Gastrocnemius medialis (tissue), 4 donors: ENCODE results near the gene SPTAN1. TPM values are rescaled to one million over a fixed set of nuclear protein-coding genes. Genes with fewer than 3 reads are reported as not detected.

Experiments
- ATAC-seq, 2 donors: fragments of 150-250 bp; one replicate each; pipeline ENCODE4 v1.9.1; 2016
- DNase-seq, 2 donors: peaks; one replicate each; pipeline ENCODE4 v3.0.0-alpha.2; 2019
- H3K27ac ChIP-seq, 4 donors: fragments of 200-600 bp; sonication (generic); 1 replicate in 1 of 4; 2 replicates in 3 of 4; pipeline ENCODE4 v1.5.1; 2016 to 2018; ENCODE audit warnings: mild to moderate bottlenecking in 2 of 4, moderate library complexity in 1 of 4
- H3K27me3 ChIP-seq, 3 donors: fragments of 200-600 bp; sonication (generic) in 2 of 3; 1 replicate in 1 of 3; 2 replicates in 2 of 3; pipeline versions ENCODE4 v1.5.1 to v1.6.0; 2016 to 2019; ENCODE audit warnings: mild to moderate bottlenecking in 1 of 3, moderate library complexity in 1 of 3
- H3K36me3 ChIP-seq, 2 donors: fragments of 200-600 bp; sonication (generic) in 1 of 2; one replicate each; pipeline ENCODE4 v1.5.1; 2017 to 2018
- H3K4me1 ChIP-seq, 2 donors: fragments of 200-600 bp; sonication (generic) in 1 of 2; one replicate each; pipeline ENCODE4 v1.5.1; 2016 to 2017; ENCODE audit warnings: mild to moderate bottlenecking in 2 of 2
- H3K4me3 ChIP-seq, 4 donors: fragments of 200-600 bp; sonication (generic) in 3 of 4; 1 replicate in 1 of 4; 2 replicates in 3 of 4; pipeline ENCODE4 v1.5.1; 2016 to 2019; ENCODE audit warnings: mild to moderate bottlenecking in 2 of 4
- H3K9me3 ChIP-seq, 3 donors: fragments of 200-600 bp; sonication (generic) in 2 of 3; 1 replicate in 1 of 3; 2 replicates in 2 of 3; pipeline ENCODE4 v1.5.1; 2016 to 2019
- POLR2A ChIP-seq, 2 donors: fragments of 450-650 bp; IDR thresholded peaks; one replicate each; pipeline ENCODE4 v1.6.1; 2017; ENCODE audit warnings: antibody characterized with exemption in 2 of 2, mild to moderate bottlenecking in 2 of 2, moderate library complexity in 2 of 2
- in situ Hi-C, 4 donors: fragments of 200-750 bp; cut with MboI; loops; one replicate each; pipeline versions ENCODE4 v1.15.0 to v1.8.0; 2017; ENCODE audit warnings: low sequenced_read_pairs in 4 of 4
- intact Hi-C: fragments of 100-400 bp; cut with DNase I; formaldehyde crosslinking; loops from one replicate; pipeline ENCODE4 v1.15.1; 2023; ENCODE audit warnings: low total_unique reads
- total RNA-seq, 4 donors: library from RNA; depleted of rRNA; stranded (reverse); fragments of >200 nt; gene quantifications; one replicate each; pipeline versions ENCODE4 v1.1.0 to v1.2.3, GENCODE V29; 2016
- TF ChIP-seq, protein P1 (sequence below), 5 experiments: fragments of 450-650 bp in 3 of 5; fragments of 200-600 bp in 2 of 5; sonication (generic) in 2 of 5; IDR thresholded peaks in 4 of 5; conservative IDR thresholded peaks in 1 of 5; 1 replicate in 4 of 5; 2 replicates in 1 of 5; pipeline ENCODE4 v1.5.1; 2016 to 2019; ENCODE audit warnings: antibody characterized with exemption in 5 of 5, mild to moderate bottlenecking in 3 of 5, moderate library complexity in 3 of 5

Gene SPTAN1
- total RNA-seq, 4 donors from 2014 or later: 30.2 to 41.5 (median 33.0) TPM

DNA sequence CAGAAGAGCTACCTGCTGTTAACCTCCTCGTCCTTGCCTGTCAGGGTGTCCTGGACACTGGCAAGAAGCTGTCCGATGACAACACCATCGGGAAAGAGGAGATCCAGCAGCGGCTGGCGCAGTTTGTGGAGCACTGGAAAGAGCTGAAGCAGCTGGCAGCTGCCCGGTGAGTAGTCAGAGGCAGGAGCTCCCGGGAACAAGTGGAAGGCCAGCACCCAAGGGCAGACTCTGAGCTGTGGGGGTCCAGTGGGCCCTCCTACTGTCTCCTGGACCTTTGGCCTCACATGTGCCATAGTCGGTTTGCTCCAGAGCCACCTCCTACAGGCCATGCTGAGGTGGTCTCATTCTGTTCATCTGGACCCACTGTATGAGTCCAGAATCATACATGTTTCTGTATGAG lies 65.6 kb downstream of the SPTAN1 start:
- intact Hi-C loops: no loop called here
- ATAC-seq (peak; percentile 20 to 68), DNase-seq (peak in 1 of 2 donors; percentile 43)
- Histone ChIP-seq H3K27ac (no peak overlapping the region), H3K36me3 (peaks cover 0 to 91% of the 10 kb centered on the region in 2 donors), H3K4me3 (no peak overlapping the region), H3K9me3 (no peaks in the 10 kb centered on the region), H3K27me3 (no peaks in the 10 kb centered on the region), H3K4me1 (no peaks in the 10 kb centered on the region)
- TF ChIP-seq, protein P1, sequence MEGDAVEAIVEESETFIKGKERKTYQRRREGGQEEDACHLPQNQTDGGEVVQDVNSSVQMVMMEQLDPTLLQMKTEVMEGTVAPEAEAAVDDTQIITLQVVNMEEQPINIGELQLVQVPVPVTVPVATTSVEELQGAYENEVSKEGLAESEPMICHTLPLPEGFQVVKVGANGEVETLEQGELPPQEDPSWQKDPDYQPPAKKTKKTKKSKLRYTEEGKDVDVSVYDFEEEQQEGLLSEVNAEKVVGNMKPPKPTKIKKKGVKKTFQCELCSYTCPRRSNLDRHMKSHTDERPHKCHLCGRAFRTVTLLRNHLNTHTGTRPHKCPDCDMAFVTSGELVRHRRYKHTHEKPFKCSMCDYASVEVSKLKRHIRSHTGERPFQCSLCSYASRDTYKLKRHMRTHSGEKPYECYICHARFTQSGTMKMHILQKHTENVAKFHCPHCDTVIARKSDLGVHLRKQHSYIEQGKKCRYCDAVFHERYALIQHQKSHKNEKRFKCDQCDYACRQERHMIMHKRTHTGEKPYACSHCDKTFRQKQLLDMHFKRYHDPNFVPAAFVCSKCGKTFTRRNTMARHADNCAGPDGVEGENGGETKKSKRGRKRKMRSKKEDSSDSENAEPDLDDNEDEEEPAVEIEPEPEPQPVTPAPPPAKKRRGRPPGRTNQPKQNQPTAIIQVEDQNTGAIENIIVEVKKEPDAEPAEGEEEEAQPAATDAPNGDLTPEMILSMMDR (IDR thresholded peaks at IDR 0.05 in 4 of 5, conservative IDR thresholded peaks at IDR 0.05 in 1 of 5): no peak
- TF ChIP-seq POLR2A (IDR thresholded peaks at IDR 0.05): no peak
- in situ Hi-C loops: no loop called here

DNA sequence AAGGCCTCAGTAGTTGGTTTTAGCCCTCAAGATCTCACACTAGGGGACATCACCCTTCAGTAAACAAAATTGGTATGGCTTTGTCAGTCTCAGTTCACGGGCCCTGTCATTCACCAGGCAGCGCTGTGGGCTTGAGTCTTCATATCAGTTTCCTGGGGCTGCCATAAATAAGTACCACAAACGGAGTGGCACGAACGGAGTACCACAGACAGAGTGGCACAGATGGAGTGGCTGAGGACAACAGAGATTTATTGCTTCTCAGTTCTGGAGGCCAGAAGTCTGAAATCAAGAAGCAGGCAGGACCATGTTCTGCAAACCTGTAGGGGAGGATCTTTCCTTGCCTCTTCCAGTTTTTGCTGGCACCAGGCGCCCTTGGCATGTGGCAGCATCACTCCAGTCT lies 66.7 kb downstream of the SPTAN1 start:
- no peak for TF ChIP-seq POLR2A (IDR thresholded peaks at IDR 0.05)
- in situ Hi-C loops (no loop called here), intact Hi-C loops (no loop called here)
- no peak overlapping the region for H3K4me3 ChIP-seq
- H3K36me3 ChIP-seq: peaks cover 0 to 82% of the 10 kb centered on the region in 2 donors
- H3K27ac ChIP-seq: no peak overlapping the region
- DNase-seq (no peak), ATAC-seq (no peak)
- H3K9me3 ChIP-seq: no peaks in the 10 kb centered on the region
- no peaks in the 10 kb centered on the region for H3K4me1 ChIP-seq
- no peaks in the 10 kb centered on the region for H3K27me3 ChIP-seq

DNA sequence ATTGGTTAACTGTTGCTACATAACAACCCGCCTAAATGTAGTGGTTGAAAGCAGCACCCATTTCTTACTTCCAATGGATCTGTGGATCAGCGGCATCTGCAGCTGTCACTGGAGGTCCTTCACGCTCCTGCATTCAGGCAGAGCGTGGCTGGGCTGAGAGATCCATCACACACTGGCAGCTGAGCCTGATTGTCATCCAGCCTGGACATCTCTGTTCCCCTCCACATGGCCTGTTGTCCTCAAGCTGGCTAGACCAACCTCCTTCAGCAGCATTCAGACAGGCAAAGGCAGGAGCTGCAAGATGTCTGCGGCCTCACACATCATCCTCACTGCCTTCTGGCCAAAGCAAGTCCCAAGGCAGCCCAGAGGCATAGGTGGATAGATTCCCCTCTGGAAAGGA lies 67.4 kb downstream of the SPTAN1 start:
- in situ Hi-C loops (no loop called here), intact Hi-C loops (no loop called here)
- Histone ChIP-seq H3K9me3 (no peaks in the 10 kb centered on the region), H3K4me3 (no peak overlapping the region), H3K4me1 (no peaks in the 10 kb centered on the region), H3K27ac (no peak overlapping the region), H3K27me3 (no peaks in the 10 kb centered on the region), H3K36me3 (peaks cover 0 to 82% of the 10 kb centered on the region in 2 donors)
- no peak for TF ChIP-seq POLR2A (IDR thresholded peaks at IDR 0.05)
- TF ChIP-seq, protein P1 (IDR thresholded peaks at IDR 0.05 in 4 of 5, conservative IDR thresholded peaks at IDR 0.05 in 1 of 5): no peak
- ATAC-seq: no peak
- DNase-seq: no peak

DNA sequence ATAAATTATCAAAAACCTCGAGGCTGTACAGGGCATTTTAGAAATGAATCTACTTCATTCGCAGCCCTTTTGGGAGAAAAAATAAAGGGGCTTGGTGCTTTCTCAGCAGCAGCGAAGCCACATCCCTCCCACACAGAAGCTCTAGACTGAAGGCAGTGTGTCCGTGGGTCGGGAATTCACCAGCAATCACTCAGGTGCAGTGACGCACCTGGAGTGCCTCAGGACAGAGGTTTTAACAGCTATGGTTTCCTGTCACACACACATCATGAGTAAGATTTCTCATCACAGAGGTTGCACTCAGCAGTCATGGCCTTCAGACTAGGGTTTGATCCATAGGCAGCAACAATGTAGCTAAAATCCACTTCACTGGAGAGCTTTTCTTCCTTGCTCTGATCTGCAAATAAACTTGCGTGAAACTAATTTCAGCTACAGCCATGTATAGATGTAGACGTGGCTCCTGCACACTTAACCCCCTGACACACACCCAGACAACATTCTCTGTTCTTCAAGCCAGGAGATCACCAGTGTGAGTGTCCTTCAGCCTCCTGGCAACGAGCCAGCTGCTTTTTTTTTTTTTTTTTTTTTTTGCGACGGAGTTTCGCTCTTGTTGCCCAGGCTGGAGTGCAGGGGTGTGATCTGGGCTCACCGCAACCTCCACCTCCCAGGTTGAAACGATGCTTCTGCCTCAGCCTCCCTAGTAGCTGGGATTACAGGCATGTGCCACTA lies 69.5 kb downstream of the SPTAN1 start:
- Histone ChIP-seq H3K27me3 (no peaks in the 10 kb centered on the region), H3K9me3 (no peaks in the 10 kb centered on the region), H3K4me3 (no peak overlapping the region), H3K4me1 (peaks cover 0 to 2% of the 10 kb centered on the region in 2 donors), H3K27ac (no peak overlapping the region), H3K36me3 (peaks cover 0 to 82% of the 10 kb centered on the region in 2 donors)
- in situ Hi-C loops (no loop called here), intact Hi-C loops (no loop called here)
- TF ChIP-seq, protein P1 (IDR thresholded peaks at IDR 0.05 in 4 of 5, conservative IDR thresholded peaks at IDR 0.05 in 1 of 5): no peak
- TF ChIP-seq POLR2A (IDR thresholded peaks at IDR 0.05): no peak
- no peak for ATAC-seq
- no peak for DNase-seq

DNA sequence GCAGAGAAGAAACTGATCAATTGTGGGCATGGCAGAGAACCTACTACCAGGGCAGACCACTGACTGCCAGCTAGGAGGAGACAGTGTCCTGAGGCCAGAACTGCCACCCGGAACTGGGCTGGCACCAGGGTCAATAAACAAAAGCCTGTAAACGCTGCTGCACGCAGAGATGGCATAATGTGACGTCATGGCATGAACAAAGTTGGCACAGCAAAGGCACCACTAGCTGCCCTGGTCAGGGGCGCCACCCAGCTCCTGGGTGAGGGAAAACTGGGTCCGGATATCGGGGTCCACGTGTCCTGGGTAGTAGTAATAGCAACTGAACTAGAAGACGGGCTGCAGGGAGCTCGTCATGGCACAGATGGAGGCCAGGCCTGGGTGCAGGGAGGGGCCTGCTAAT lies 72.2 kb downstream of the SPTAN1 start:
- no peaks in the 10 kb centered on the region for H3K27me3 ChIP-seq
- no peak overlapping the region for H3K27ac ChIP-seq
- ATAC-seq: no peak
- H3K4me3 ChIP-seq: no peak overlapping the region
- peaks cover 19 to 23% of the 10 kb centered on the region in 2 donors for H3K4me1 ChIP-seq
- no peaks in the 10 kb centered on the region for H3K9me3 ChIP-seq
- DNase-seq: no peak
- TF ChIP-seq POLR2A (IDR thresholded peaks at IDR 0.05): no peak
- TF ChIP-seq, protein P1 (IDR thresholded peaks at IDR 0.05 in 4 of 5, conservative IDR thresholded peaks at IDR 0.05 in 1 of 5): no peak
- H3K36me3 ChIP-seq: peaks cover 0 to 78% of the 10 kb centered on the region in 2 donors
- in situ Hi-C loops: no loop called here
- intact Hi-C loops: no loop called here
